HL-60 (cell line): ENCODE data around the gene EARS2.

ENCODE experiments used
- SPI1 ChIP-seq: IDR thresholded peaks from 2 replicates; pipeline ENCODE4 v1.6.1; 2012; ENCODE audit warnings: low read depth, mild to moderate bottlenecking, borderline replicate concordance
- TF ChIP-seq, protein P1 (sequence below): IDR thresholded peaks from one replicate; pipeline ENCODE4 v1.5.1; 2011; ENCODE audit warnings: low read length, control low read depth, inconsistent platforms; ENCODE audit not compliant: insufficient read depth
- TF ChIP-seq, protein P2 (sequence below): IDR thresholded peaks from 2 replicates; pipeline ENCODE4 v1.6.1; 2012; ENCODE audit warnings: low read depth; ENCODE audit not compliant: insufficient replicate concordance

DNA sequence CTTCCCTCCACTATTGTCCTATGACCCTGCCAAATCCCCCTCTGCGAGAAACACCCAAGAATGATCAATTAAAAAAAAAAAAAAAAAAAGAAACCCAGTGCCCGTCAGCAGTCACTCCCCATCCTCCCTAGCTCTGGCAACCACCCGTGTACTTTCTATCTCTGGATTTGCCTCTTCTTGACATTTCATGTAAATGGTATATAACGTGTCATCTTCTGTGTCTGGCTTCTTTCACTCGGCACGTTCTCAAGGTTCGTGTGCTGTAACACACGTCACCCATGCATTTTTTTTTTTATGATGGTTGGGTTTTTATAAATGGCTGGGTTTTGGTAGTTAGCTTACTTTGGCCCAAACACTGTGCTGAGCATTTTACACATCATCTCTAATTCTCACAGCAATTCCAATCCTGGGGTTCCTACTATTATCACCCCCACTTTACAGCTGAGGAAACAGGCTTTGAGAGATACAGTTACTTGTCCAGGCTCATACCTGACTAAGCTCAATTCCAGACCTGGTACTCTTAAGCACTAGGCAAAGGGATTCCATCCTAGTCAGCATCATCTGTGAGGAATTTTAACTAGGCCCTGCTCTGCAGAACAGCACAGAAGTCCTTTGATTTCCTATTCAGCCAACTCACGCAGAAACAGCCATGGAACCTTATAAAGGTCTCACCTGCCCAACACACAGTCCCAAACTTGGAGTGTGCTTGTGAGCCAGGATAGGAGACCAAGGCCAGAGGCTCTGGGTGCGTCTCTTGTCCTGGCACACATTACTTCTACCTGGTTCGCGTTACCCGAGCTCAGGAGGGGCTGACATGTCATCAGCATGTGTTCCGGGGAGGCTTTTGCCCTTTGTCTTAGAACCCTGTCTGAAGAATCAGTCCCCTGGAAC lies 27.3 kb upstream of the EARS2 start:
- TF ChIP-seq, protein P1, sequence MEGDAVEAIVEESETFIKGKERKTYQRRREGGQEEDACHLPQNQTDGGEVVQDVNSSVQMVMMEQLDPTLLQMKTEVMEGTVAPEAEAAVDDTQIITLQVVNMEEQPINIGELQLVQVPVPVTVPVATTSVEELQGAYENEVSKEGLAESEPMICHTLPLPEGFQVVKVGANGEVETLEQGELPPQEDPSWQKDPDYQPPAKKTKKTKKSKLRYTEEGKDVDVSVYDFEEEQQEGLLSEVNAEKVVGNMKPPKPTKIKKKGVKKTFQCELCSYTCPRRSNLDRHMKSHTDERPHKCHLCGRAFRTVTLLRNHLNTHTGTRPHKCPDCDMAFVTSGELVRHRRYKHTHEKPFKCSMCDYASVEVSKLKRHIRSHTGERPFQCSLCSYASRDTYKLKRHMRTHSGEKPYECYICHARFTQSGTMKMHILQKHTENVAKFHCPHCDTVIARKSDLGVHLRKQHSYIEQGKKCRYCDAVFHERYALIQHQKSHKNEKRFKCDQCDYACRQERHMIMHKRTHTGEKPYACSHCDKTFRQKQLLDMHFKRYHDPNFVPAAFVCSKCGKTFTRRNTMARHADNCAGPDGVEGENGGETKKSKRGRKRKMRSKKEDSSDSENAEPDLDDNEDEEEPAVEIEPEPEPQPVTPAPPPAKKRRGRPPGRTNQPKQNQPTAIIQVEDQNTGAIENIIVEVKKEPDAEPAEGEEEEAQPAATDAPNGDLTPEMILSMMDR, result no peak
- no peak for TF ChIP-seq SPI1
- TF ChIP-seq, protein P2, sequence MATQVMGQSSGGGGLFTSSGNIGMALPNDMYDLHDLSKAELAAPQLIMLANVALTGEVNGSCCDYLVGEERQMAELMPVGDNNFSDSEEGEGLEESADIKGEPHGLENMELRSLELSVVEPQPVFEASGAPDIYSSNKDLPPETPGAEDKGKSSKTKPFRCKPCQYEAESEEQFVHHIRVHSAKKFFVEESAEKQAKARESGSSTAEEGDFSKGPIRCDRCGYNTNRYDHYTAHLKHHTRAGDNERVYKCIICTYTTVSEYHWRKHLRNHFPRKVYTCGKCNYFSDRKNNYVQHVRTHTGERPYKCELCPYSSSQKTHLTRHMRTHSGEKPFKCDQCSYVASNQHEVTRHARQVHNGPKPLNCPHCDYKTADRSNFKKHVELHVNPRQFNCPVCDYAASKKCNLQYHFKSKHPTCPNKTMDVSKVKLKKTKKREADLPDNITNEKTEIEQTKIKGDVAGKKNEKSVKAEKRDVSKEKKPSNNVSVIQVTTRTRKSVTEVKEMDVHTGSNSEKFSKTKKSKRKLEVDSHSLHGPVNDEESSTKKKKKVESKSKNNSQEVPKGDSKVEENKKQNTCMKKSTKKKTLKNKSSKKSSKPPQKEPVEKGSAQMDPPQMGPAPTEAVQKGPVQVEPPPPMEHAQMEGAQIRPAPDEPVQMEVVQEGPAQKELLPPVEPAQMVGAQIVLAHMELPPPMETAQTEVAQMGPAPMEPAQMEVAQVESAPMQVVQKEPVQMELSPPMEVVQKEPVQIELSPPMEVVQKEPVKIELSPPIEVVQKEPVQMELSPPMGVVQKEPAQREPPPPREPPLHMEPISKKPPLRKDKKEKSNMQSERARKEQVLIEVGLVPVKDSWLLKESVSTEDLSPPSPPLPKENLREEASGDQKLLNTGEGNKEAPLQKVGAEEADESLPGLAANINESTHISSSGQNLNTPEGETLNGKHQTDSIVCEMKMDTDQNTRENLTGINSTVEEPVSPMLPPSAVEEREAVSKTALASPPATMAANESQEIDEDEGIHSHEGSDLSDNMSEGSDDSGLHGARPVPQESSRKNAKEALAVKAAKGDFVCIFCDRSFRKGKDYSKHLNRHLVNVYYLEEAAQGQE, result no peak
